Hematopoietic multipotent progenitor cell treated with erythropoietin and hydrocortisone succinate and interleukin-3 and kit ligand, for 4 days (in vitro differentiated cells): Measurements from ENCODE around the gene ELF5.
A peak's percentile ranks its signal among the peaks of the same experiment; 100 is the strongest.

Source experiments
- DNase-seq: peaks from one replicate; pipeline ENCODE4 v3.0.0-alpha.2; 2015

The ELF5 gene

GRCh38 chr11:34521265-34521664, 7.7 kb upstream of the ELF5 start:
- no peak for DNase-seq

- no peak for DNase-seq
Observed at GRCh38 chr11:34519595-34520235, 6.1 kb upstream of the ELF5 start.

- DNase-seq, result no peak
Observed at GRCh38 chr11:34516247-34517040, 2.9 kb upstream of the ELF5 start.

- DNase-seq, result no peak
Observed at GRCh38 chr11:34514597-34514996, 1.0 kb upstream of the ELF5 start.

- DNase-seq, result peak; percentile 82
Observed at GRCh38 chr11:34512840-34513681, 533 bp downstream of the ELF5 start.

GRCh38 chr11:34510673-34511072, 2.9 kb downstream of the ELF5 start:
- peak; percentile 23 for DNase-seq

GRCh38 chr11:34510218-34510617, 3.4 kb downstream of the ELF5 start:
- DNase-seq, result no peak

- peak; percentile 24 for DNase-seq
Observed at GRCh38 chr11:34509336-34509876, 4.2 kb downstream of the ELF5 start.

GRCh38 chr11:34508524-34508923, 5.1 kb downstream of the ELF5 start:
- peak; percentile 20 for DNase-seq

- DNase-seq, result no peak
Observed at GRCh38 chr11:34507610-34508009, 6.0 kb downstream of the ELF5 start.

GRCh38 chr11:34507156-34507555, 6.4 kb downstream of the ELF5 start:
- no peak for DNase-seq

GRCh38 chr11:34505874-34506273, 7.7 kb downstream of the ELF5 start:
- DNase-seq, result no peak

- DNase-seq, result no peak
Observed at GRCh38 chr11:34502949-34503348, 10.6 kb downstream of the ELF5 start.

GRCh38 chr11:34501949-34502348, 11.6 kb downstream of the ELF5 start:
- peak; percentile 44 for DNase-seq

- DNase-seq, result peak; percentile 21
Observed at GRCh38 chr11:34501500-34501899, 12.1 kb downstream of the ELF5 start.

- DNase-seq, result no peak
Observed at GRCh38 chr11:34499719-34500500, 13.7 kb downstream of the ELF5 start.

- no peak for DNase-seq
Observed at GRCh38 chr11:34495724-34496377, 17.7 kb downstream of the ELF5 start.

GRCh38 chr11:34495239-34495723, 18.3 kb downstream of the ELF5 start:
- no peak for DNase-seq

GRCh38 chr11:34493926-34494595, 19.5 kb downstream of the ELF5 start:
- DNase-seq, result no peak

- no peak for DNase-seq
Observed at GRCh38 chr11:34493468-34493867, 20.1 kb downstream of the ELF5 start.

- DNase-seq, result peak; percentile 90
Observed at GRCh38 chr11:34492806-34493414, 20.7 kb downstream of the ELF5 start.
